ENCODE data around the gene AQP9.

AQP9 gene

DNA sequence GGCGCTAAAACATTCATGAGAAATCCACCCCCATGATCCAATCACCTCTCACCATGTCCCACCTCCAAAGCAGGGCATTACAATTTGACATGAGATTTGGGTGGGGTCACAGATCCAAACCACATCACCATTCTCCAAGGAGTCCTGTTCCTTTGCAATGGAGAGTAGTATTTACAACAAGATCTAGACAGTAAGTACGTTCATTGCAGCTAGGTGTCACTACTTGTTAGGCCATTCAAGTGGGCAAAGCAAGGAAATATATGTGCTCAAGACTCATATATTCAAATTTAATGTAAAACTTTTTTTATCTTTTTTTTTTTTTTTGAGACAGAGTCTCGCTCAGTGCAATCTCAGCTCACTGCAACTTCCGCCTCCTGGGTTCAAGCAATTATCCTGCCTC lies 79.3 kb downstream of the AQP9 start:
- DNase-seq = no peak
- H2AFZ ChIP-seq (ENCODE audit: low read length) = no peak overlapping the region

DNA sequence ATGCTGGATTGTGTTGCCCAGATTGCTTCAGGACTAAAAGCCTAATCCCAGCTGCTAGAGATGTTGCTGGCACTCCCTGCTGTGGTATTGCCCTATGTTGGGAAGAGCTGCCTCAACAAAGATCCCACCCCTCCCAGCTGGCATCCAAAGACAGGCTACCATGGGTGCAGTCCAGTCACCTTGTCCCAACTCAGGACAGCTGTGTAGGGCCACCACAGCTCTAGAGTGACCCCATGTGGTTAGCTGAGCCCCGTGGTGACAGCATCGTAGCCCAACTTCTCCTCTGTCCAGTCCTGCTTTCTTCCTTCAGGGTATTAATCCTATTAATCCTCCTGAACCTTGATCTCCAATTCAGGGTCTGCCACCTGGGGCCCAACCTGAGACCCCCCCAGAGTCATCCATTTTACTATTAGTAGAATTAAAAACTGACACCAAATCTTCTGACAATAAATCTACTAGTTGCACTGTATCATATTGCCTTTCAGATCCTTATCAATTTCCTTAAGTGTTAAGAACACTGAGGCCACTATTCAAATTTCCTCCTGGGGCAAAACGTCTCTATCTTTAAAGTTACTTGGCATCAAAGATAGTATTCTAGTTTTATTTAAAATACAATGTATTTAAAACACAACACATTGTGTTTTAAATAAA lies 83.5 kb downstream of the AQP9 start:
- no peaks in the 10 kb centered on the region for H3K79me2 ChIP-seq (ENCODE audit: low read length)
- H3K4me2 ChIP-seq (ENCODE audit: low read depth, low read length) = no peak overlapping the region
- no peaks in the 10 kb centered on the region for H3K9me3 ChIP-seq (replicated peaks; ENCODE audit: insufficient read depth, low read length)
- H3F3A ChIP-seq (ENCODE audit: insufficient read depth, low read length) = no peaks in the 10 kb centered on the region
- DNase-seq = peak; percentile 24
- no peaks in the 10 kb centered on the region for H3K36me3 ChIP-seq (replicated peaks; ENCODE audit: insufficient read depth, low read length)
- no peak overlapping the region for H3K27ac ChIP-seq (ENCODE audit: low read length)
- H2AFZ ChIP-seq (ENCODE audit: low read length) = no peak overlapping the region
- no peaks in the 10 kb centered on the region for H3K27me3 ChIP-seq (replicated peaks; ENCODE audit: insufficient read depth, low read length)
- TF ChIP-seq, protein P1, sequence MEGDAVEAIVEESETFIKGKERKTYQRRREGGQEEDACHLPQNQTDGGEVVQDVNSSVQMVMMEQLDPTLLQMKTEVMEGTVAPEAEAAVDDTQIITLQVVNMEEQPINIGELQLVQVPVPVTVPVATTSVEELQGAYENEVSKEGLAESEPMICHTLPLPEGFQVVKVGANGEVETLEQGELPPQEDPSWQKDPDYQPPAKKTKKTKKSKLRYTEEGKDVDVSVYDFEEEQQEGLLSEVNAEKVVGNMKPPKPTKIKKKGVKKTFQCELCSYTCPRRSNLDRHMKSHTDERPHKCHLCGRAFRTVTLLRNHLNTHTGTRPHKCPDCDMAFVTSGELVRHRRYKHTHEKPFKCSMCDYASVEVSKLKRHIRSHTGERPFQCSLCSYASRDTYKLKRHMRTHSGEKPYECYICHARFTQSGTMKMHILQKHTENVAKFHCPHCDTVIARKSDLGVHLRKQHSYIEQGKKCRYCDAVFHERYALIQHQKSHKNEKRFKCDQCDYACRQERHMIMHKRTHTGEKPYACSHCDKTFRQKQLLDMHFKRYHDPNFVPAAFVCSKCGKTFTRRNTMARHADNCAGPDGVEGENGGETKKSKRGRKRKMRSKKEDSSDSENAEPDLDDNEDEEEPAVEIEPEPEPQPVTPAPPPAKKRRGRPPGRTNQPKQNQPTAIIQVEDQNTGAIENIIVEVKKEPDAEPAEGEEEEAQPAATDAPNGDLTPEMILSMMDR (IDR thresholded peaks at IDR 0.05; ENCODE audit: low read length) = peak; percentile 55
- TF ChIP-seq EZH2phosphoT487 (IDR thresholded peaks at IDR 0.05; ENCODE audit: low read length) (no peak), EZH2 (optimal IDR thresholded peaks at IDR 0.05; ENCODE audit: low read depth, low read length) (no peak)
- no peaks in the 10 kb centered on the region for H4K20me1 ChIP-seq (ENCODE audit: insufficient read depth, low read length)
- no peak overlapping the region for H3K4me3 ChIP-seq (ENCODE audit: low read length)
- H3K4me1 ChIP-seq (ENCODE audit: low read length) = no peaks in the 10 kb centered on the region
- H3K9ac ChIP-seq (ENCODE audit: low read length) = no peak overlapping the region
- no peaks in the 10 kb centered on the region for H3K9me2 ChIP-seq (replicated peaks; ENCODE audit: insufficient read depth, low read length)

More for the DNA sequence above, 79.3 kb downstream of the AQP9 start:
- H3K9me2 ChIP-seq (replicated peaks; ENCODE audit: insufficient read depth, low read length) = no peaks in the 10 kb centered on the region
- no peak overlapping the region for H3K4me3 ChIP-seq (ENCODE audit: low read length)
- H3K4me1 ChIP-seq (ENCODE audit: low read length) = no peaks in the 10 kb centered on the region
- TF ChIP-seq EZH2 (optimal IDR thresholded peaks at IDR 0.05; ENCODE audit: low read depth, low read length) (no peak), EZH2phosphoT487 (IDR thresholded peaks at IDR 0.05; ENCODE audit: low read length) (no peak)
- H3K27ac ChIP-seq (ENCODE audit: low read length) = no peak overlapping the region
- no peaks in the 10 kb centered on the region for H3K9me3 ChIP-seq (replicated peaks; ENCODE audit: insufficient read depth, low read length)
- no peak overlapping the region for H3K9ac ChIP-seq (ENCODE audit: low read length)
- no peaks in the 10 kb centered on the region for H4K20me1 ChIP-seq (ENCODE audit: insufficient read depth, low read length)
- no peaks in the 10 kb centered on the region for H3F3A ChIP-seq (ENCODE audit: insufficient read depth, low read length)
- no peaks in the 10 kb centered on the region for H3K27me3 ChIP-seq (replicated peaks; ENCODE audit: insufficient read depth, low read length)
- no peak overlapping the region for H3K4me2 ChIP-seq (ENCODE audit: low read depth, low read length)
- no peaks in the 10 kb centered on the region for H3K79me2 ChIP-seq (ENCODE audit: low read length)
- H3K36me3 ChIP-seq (replicated peaks; ENCODE audit: insufficient read depth, low read length) = no peaks in the 10 kb centered on the region

DNA sequence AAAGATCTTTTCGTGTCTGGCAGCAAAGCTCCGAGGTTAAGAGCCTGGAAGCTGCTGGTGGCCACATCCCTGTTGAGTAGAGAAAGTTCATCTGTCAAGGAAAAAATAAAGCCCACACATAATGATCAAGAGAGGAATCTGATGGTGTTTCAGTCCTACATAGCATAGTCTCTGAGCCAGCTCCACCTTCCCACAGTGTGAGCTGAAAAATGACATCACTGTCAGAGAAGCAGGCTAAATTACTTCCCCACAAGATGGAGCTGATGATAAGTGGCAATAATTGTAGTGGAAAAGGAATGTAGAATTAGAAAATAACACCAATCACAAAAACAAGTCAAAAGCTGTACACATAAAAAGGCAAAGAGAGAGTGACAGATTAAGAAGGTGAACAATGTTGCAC lies 84.5 kb downstream of the AQP9 start:
- H3K27me3 ChIP-seq (replicated peaks; ENCODE audit: insufficient read depth, low read length) = no peaks in the 10 kb centered on the region
- DNase-seq = no peak
- H3K79me2 ChIP-seq (ENCODE audit: low read length) = no peaks in the 10 kb centered on the region
- no peaks in the 10 kb centered on the region for H3K4me1 ChIP-seq (ENCODE audit: low read length)
- H3K27ac ChIP-seq (ENCODE audit: low read length) = no peak overlapping the region
- H3K9ac ChIP-seq (ENCODE audit: low read length) = no peak overlapping the region
- no peak overlapping the region for H3K4me2 ChIP-seq (ENCODE audit: low read depth, low read length)
- H2AFZ ChIP-seq (ENCODE audit: low read length) = no peak overlapping the region
- H3K36me3 ChIP-seq (replicated peaks; ENCODE audit: insufficient read depth, low read length) = no peaks in the 10 kb centered on the region
- H4K20me1 ChIP-seq (ENCODE audit: insufficient read depth, low read length) = no peaks in the 10 kb centered on the region
- H3K4me3 ChIP-seq (ENCODE audit: low read length) = no peak overlapping the region
- TF ChIP-seq EZH2 (optimal IDR thresholded peaks at IDR 0.05; ENCODE audit: low read depth, low read length) = no peak
- no peak for TF ChIP-seq EZH2phosphoT487 (IDR thresholded peaks at IDR 0.05; ENCODE audit: low read length)
- TF ChIP-seq, protein P1 (IDR thresholded peaks at IDR 0.05; ENCODE audit: low read length) = no peak
- no peaks in the 10 kb centered on the region for H3K9me2 ChIP-seq (replicated peaks; ENCODE audit: insufficient read depth, low read length)
- H3K9me3 ChIP-seq (replicated peaks; ENCODE audit: insufficient read depth, low read length) = no peaks in the 10 kb centered on the region
- H3F3A ChIP-seq (ENCODE audit: insufficient read depth, low read length) = no peaks in the 10 kb centered on the region

DNA sequence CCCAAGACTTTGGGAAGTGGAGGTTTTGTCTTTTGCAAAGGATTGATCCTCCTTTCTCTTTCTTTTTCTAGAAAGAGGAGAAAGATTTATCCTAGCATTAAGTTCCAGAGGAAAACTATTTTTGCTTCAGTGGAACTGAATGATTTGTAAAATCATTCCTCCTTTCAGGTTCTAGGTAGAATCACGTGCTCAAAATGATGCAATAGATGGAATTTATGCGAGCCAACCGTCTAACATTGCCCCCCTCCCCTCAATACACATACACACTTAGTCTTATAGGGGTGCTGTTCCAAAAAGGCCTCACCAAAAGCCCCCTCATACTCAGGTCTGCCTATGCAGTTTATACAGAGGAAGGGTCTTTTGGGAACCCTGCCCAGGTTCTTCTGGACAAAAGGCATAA lies 85.3 kb downstream of the AQP9 start:
- no peak overlapping the region for H3K9ac ChIP-seq (ENCODE audit: low read length)
- H3K79me2 ChIP-seq (ENCODE audit: low read length) = no peaks in the 10 kb centered on the region
- H3K9me3 ChIP-seq (replicated peaks; ENCODE audit: insufficient read depth, low read length) = no peaks in the 10 kb centered on the region
- TF ChIP-seq EZH2phosphoT487 (IDR thresholded peaks at IDR 0.05; ENCODE audit: low read length) (no peak), EZH2 (optimal IDR thresholded peaks at IDR 0.05; ENCODE audit: low read depth, low read length) (no peak)
- TF ChIP-seq, protein P1 (IDR thresholded peaks at IDR 0.05; ENCODE audit: low read length) = no peak
- H2AFZ ChIP-seq (ENCODE audit: low read length) = no peak overlapping the region
- H3F3A ChIP-seq (ENCODE audit: insufficient read depth, low read length) = no peaks in the 10 kb centered on the region
- H3K27ac ChIP-seq (ENCODE audit: low read length) = no peak overlapping the region
- peaks cover 6% of the 10 kb centered on the region for H3K4me1 ChIP-seq (ENCODE audit: low read length)
- H4K20me1 ChIP-seq (ENCODE audit: insufficient read depth, low read length) = no peaks in the 10 kb centered on the region
- H3K4me2 ChIP-seq (ENCODE audit: low read depth, low read length) = no peak overlapping the region
- H3K4me3 ChIP-seq (ENCODE audit: low read length) = no peak overlapping the region
- DNase-seq = no peak
- H3K9me2 ChIP-seq (replicated peaks; ENCODE audit: insufficient read depth, low read length) = no peaks in the 10 kb centered on the region
- no peaks in the 10 kb centered on the region for H3K36me3 ChIP-seq (replicated peaks; ENCODE audit: insufficient read depth, low read length)
- no peaks in the 10 kb centered on the region for H3K27me3 ChIP-seq (replicated peaks; ENCODE audit: insufficient read depth, low read length)
